Prostate gland (tissue), 2 donors: ENCODE data around the gene ARMS2. TPM values are rescaled to one million over a fixed set of nuclear protein-coding genes. Genes with fewer than 3 reads are reported as not detected.

Source experiments
- DNase-seq: peaks from one replicate; pipeline ENCODE4 v3.0.0-alpha.2; 2019; ENCODE audit warnings: low spot score
- H3K27ac ChIP-seq, 2 donors: fragments of 200-600 bp; sonication (generic); 2 replicates each; pipeline ENCODE4 v1.5.1; 2017 to 2019
- H3K27me3 ChIP-seq: fragments of 200-600 bp; sonication (generic); replicated peaks from 2 replicates; pipeline ENCODE4 v1.5.1; 2019; ENCODE audit not compliant: insufficient read depth
- H3K36me3 ChIP-seq, 2 donors: fragments of 200-600 bp; sonication (generic); 1 replicate in 1 of 2; 2 replicates in 1 of 2; pipeline versions ENCODE4 v1.5.1 to v1.8.1; 2017 to 2019
- H3K4me1 ChIP-seq: fragments of 200-600 bp; sonication (generic); replicated peaks from 2 replicates; pipeline ENCODE4 v1.5.1; 2019
- H3K4me3 ChIP-seq, 2 donors: fragments of 200-600 bp; sonication (generic); 2 replicates each; pipeline ENCODE4 v1.5.1; 2017 to 2019
- H3K9me3 ChIP-seq: fragments of 200-600 bp; sonication (generic); 2 replicates; pipeline ENCODE4 v1.5.1; 2017
- CTCF ChIP-seq, 4 experiments: fragments of 200-600 bp in 2 of 4; fragments of 450-650 bp in 2 of 4; sonication (generic) in 2 of 4; IDR thresholded peaks; 1 replicate in 3 of 4; 2 replicates in 1 of 4; pipeline ENCODE4 v1.5.1; 2016 to 2019; ENCODE audit warnings: antibody characterized with exemption in 4 of 4, mild to moderate bottlenecking in 2 of 4, moderate library complexity in 2 of 4
- POLR2A ChIP-seq: fragments of 450-650 bp; IDR thresholded peaks from one replicate; pipeline ENCODE4 v1.6.1; 2016; ENCODE audit warnings: antibody characterized with exemption, mild to moderate bottlenecking
- POLR2AphosphoS5 ChIP-seq: sonication (generic); formaldehyde crosslinking; IDR thresholded peaks from one replicate; pipeline ENCODE4 v1.6.1; 2017; ENCODE audit warnings: antibody characterized with exemption
- WGBS: methylation state at CpG from one replicate; pipeline ENCODE4 v1.1.5; 2018; 5-methylcytosine and 5-hydroxymethylcytosine counted together
- intact Hi-C: fragments of 100-400 bp; cut with DNase I; formaldehyde crosslinking; loops from one replicate; pipeline ENCODE4 v1.14.2; 2022
- total RNA-seq, 2 donors: library from RNA; depleted of rRNA; stranded (reverse); fragments of >200 nt; gene quantifications; one replicate each; pipeline ENCODE4 v1.1.0, GENCODE V29; 2016

ARMS2 gene
- total RNA-seq, 2 donors from 2014 or later, result 1.1 TPM; not detected in 1

DNA sequence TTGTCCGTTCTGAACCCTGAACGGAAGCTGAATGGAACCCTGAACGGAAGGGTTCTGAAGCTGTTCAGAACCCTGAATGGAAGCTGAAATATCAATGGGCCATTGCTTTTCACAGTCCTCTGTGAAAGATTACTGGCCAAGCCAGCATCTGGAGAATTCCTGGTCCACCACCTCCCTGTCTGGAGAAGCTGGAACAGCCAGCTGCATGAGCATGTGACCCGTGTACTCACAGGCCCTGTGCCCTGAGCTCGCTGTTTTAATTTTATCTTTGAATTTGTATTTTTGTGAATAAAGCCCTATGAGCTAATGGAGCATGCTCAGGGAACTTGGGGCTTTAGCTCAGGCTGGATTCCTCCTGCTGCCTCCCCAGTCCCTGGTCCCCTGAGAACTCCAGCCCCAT is 44.1 kb downstream of the ARMS2 start:
- no peak overlapping the region for H3K27ac ChIP-seq
- no peaks in the 10 kb centered on the region for H3K27me3 ChIP-seq
- H3K9me3 ChIP-seq, result no peaks in the 10 kb centered on the region
- no peak for DNase-seq
- TF ChIP-seq POLR2AphosphoS5, result no peak
- no peak for TF ChIP-seq POLR2A
- H3K4me1 ChIP-seq, result no peaks in the 10 kb centered on the region
- 81% methylated on average over 5 of the region's 5 CpGs for WGBS
- intact Hi-C loops, result loop anchor here (5.0 to 10.0 kb wide), 2 partner anchors 36 to 334 kb away; partner anchors contain the start of gene HTRA1
- H3K4me3 ChIP-seq, result no peak overlapping the region
- H3K36me3 ChIP-seq, result no peaks in the 10 kb centered on the region

DNA sequence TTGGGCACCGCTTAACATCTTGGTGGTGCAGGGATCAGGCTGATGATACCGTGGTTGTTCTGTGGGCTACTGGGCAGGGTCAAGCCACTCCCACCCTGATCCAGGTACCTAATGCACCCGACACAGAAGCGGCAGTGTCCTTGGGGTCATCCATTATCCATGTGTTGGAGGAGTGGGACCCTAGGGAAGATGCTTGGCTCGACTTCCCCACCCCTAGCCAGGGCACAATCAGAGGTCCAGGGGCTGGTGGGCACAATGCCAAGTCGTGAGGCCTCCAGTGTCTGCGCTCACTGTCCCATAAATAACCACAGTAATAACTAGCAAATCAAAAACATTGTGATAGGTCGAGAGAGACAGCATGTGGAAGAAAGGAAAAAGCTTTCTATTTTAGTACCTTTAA is 44.6 kb downstream of the ARMS2 start:
- H3K4me1 ChIP-seq, result no peaks in the 10 kb centered on the region
- H3K4me3 ChIP-seq, result no peak overlapping the region
- 75% methylated on average over 8 of the region's 8 CpGs for WGBS
- H3K27ac ChIP-seq, result no peak overlapping the region
- H3K36me3 ChIP-seq, result no peaks in the 10 kb centered on the region
- TF ChIP-seq POLR2AphosphoS5, result no peak
- TF ChIP-seq CTCF (IDR thresholded peaks at IDR 0.05), result no peak
- no peak for TF ChIP-seq POLR2A
- no peaks in the 10 kb centered on the region for H3K9me3 ChIP-seq
- DNase-seq, result no peak
- intact Hi-C loops, result loop anchor here (5.0 to 10.0 kb wide), 2 partner anchors 37 to 334 kb away; partner anchors contain the start of gene HTRA1
- no peaks in the 10 kb centered on the region for H3K27me3 ChIP-seq

- DNase-seq, result no peak
Measured at GRCh38 chr10:122499491-122499941, 45.1 kb downstream of the ARMS2 start.

DNA sequence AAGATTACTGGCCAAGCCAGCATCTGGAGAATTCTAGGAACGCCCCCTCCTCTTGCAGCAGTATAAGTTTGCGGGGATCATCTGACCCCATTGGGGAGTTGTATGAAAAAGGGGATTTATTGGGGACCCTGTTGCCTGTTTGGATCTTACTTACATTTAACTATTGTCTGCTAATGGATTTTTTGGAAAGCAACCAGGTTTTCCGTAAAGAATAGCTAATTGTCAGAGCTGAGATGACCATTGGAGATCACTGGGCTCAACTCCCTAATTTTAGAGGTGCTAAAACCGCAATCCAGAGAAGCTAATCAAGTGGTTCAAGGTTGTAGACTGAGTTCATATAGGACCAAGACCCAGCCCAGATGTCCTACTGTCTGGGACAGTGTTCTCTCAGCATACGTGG is 45.7 kb downstream of the ARMS2 start:
- no peaks in the 10 kb centered on the region for H3K27me3 ChIP-seq
- H3K4me3 ChIP-seq, result no peak overlapping the region
- intact Hi-C loops, result no loop called here
- no peaks in the 10 kb centered on the region for H3K36me3 ChIP-seq
- no peak for DNase-seq
- H3K4me1 ChIP-seq, result no peaks in the 10 kb centered on the region
- H3K27ac ChIP-seq, result no peak overlapping the region
- TF ChIP-seq POLR2A (no peak), POLR2AphosphoS5 (no peak), CTCF (IDR thresholded peaks at IDR 0.05) (no peak)
- H3K9me3 ChIP-seq, result no peaks in the 10 kb centered on the region
- WGBS, result 63% methylated on average over 5 of the region's 5 CpGs

More at GRCh38 chr10:122499491-122499941, 45.1 kb downstream of the ARMS2 start:
- H3K4me1 ChIP-seq, result no peaks in the 10 kb centered on the region
- no peaks in the 10 kb centered on the region for H3K27me3 ChIP-seq
- H3K9me3 ChIP-seq, result no peaks in the 10 kb centered on the region
- TF ChIP-seq CTCF (IDR thresholded peaks at IDR 0.05) (no peak), POLR2A (no peak), POLR2AphosphoS5 (no peak)
- WGBS, result 64% methylated on average over 5 of the region's 5 CpGs
- H3K4me3 ChIP-seq, result no peak overlapping the region
- intact Hi-C loops, result loop anchor here (5.0 to 10.0 kb wide), 2 partner anchors 37 to 335 kb away; partner anchors contain the start of gene HTRA1
- H3K36me3 ChIP-seq, result no peaks in the 10 kb centered on the region
- H3K27ac ChIP-seq, result no peak overlapping the region

DNA sequence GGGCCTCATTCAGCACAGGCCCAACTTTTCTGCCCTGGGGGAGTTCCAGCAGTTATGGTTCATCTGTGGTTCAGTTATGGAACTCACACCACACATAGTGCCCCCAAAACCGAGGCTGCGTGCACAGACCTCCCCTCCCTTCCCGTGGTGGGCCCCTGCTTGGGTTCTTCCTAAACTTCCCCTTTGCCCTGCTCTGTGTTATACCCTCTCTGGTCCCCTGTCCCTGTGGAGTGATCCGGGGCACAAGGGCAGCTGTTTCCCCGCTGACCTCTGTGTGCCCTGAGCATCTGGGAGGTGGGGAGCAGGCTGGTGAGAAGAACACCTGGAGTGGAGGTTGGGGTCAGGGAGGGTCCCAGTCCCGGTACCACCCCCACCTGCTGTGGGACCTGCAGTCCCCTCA is 46.3 kb downstream of the ARMS2 start:
- TF ChIP-seq CTCF (IDR thresholded peaks at IDR 0.05), result no peak
- no peak for TF ChIP-seq POLR2A
- TF ChIP-seq POLR2AphosphoS5, result no peak
- no peaks in the 10 kb centered on the region for H3K36me3 ChIP-seq
- no peaks in the 10 kb centered on the region for H3K4me1 ChIP-seq
- no peak overlapping the region for H3K4me3 ChIP-seq
- H3K27me3 ChIP-seq, result no peaks in the 10 kb centered on the region
- no peaks in the 10 kb centered on the region for H3K9me3 ChIP-seq
- no peak for DNase-seq
- no peak overlapping the region for H3K27ac ChIP-seq
- intact Hi-C loops, result no loop called here
- WGBS, result 95% methylated on average over 5 of the region's 6 CpGs
